Neural cell (in vitro differentiated cells): ENCODE measurements around the gene GRK3. TPM values are rescaled to one million over a fixed set of nuclear protein-coding genes. Genes with fewer than 3 reads are reported as not detected.

Source experiments
- H2AFZ ChIP-seq: fragments of 200-600, 300-800 bp; sonication (generic), shearing (Covaris generic); 2 replicates; pipeline ENCODE4 v1.6.0; 2014; ENCODE audit warnings: low read depth, mild to moderate bottlenecking, antibody characterized with exemption, low read length, moderate library complexity
- H3F3A ChIP-seq: fragments of 200-600 bp; shearing (Covaris generic); 2 replicates; pipeline ENCODE4 v1.6.1; 2016; ENCODE audit warnings: mild to moderate bottlenecking, moderate library complexity, mixed read lengths, antibody characterized with exemption, low read length; ENCODE audit not compliant: insufficient read depth, poor library complexity, severe bottlenecking
- H3K27ac ChIP-seq: fragments of 200-600, 300-800 bp; sonication (generic), shearing (Covaris generic); 2 replicates; pipeline ENCODE4 v1.5.1; 2014; ENCODE audit warnings: mild to moderate bottlenecking, low read length, moderate library complexity
- H3K27me3 ChIP-seq: fragments of 300-800, 200-600 bp; sonication (generic), shearing (Covaris generic); 2 replicates; pipeline ENCODE4 v1.6.0; 2014; ENCODE audit warnings: mild to moderate bottlenecking, low read depth, low read length, moderate library complexity; ENCODE audit not compliant: insufficient read depth
- H3K36me3 ChIP-seq: fragments of 300-800, 200-600 bp; sonication (generic), shearing (Covaris generic); 2 replicates; pipeline ENCODE4 v1.5.1; 2014; ENCODE audit warnings: mild to moderate bottlenecking, antibody characterized with exemption, low read length, moderate library complexity; ENCODE audit not compliant: insufficient read depth
- H3K4me2 ChIP-seq: fragments of 300-800, 200-600 bp; sonication (generic), shearing (Covaris generic); 2 replicates; pipeline ENCODE4 v1.6.0; 2014; ENCODE audit warnings: mild to moderate bottlenecking, low read length
- H3K4me3 ChIP-seq: fragments of 300-800, 200-600 bp; sonication (generic), shearing (Covaris generic); 2 replicates; pipeline ENCODE4 v1.5.1; 2014; ENCODE audit warnings: mild to moderate bottlenecking, low read length, moderate library complexity
- H3K79me2 ChIP-seq: fragments of 200-600 bp; shearing (Covaris generic); replicated peaks from 2 replicates; pipeline ENCODE4 v1.6.0; 2014; ENCODE audit warnings: mild to moderate bottlenecking, low read length, moderate library complexity; ENCODE audit not compliant: insufficient read depth
- H3K9ac ChIP-seq: fragments of 300-800, 200-600 bp; sonication (generic), shearing (Covaris generic); 2 replicates; pipeline ENCODE4 v1.6.1; 2016; ENCODE audit warnings: mild to moderate bottlenecking, low read length, mixed read lengths
- H3K9me2 ChIP-seq: fragments of 200-600 bp; shearing (Covaris generic); 2 replicates; pipeline ENCODE4 v1.6.1; 2016; ENCODE audit warnings: mild to moderate bottlenecking, low read length, mixed read lengths; ENCODE audit not compliant: insufficient read depth
- H3K9me3 ChIP-seq: fragments of 200-600, 300-800 bp; sonication (generic), shearing (Covaris generic); 2 replicates; pipeline ENCODE4 v1.6.1; 2016; ENCODE audit warnings: mild to moderate bottlenecking, mixed run types, low read length, moderate library complexity, mixed read lengths
- H4K20me1 ChIP-seq: fragments of 200-600 bp; shearing (Covaris generic); 2 replicates; pipeline ENCODE4 v1.6.1; 2016; ENCODE audit warnings: mild to moderate bottlenecking, mixed run types; ENCODE audit not compliant: insufficient read depth
- EP300 ChIP-seq: fragments of 450-650 bp; conservative IDR thresholded peaks from 2 replicates; pipeline ENCODE4 v1.6.1; 2014; ENCODE audit warnings: antibody characterized with exemption, mild to moderate bottlenecking, moderate library complexity; ENCODE audit not compliant: poor library complexity, severe bottlenecking
- EZH2 ChIP-seq: fragments of 200-600, 300-800 bp; shearing (Covaris generic), sonication (generic); IDR thresholded peaks from 2 replicates; pipeline ENCODE4 v1.6.1; 2014; ENCODE audit warnings: antibody characterized with exemption, low read length, borderline replicate concordance, mild to moderate bottlenecking; ENCODE audit not compliant: insufficient read depth, poor library complexity, severe bottlenecking
- MXI1 ChIP-seq: fragments of 450-650 bp; conservative IDR thresholded peaks from 2 replicates; pipeline ENCODE4 v1.6.1; 2014; ENCODE audit warnings: antibody characterized with exemption, mild to moderate bottlenecking; ENCODE audit not compliant: poor library complexity, severe bottlenecking
- POLR2AphosphoS5 ChIP-seq: IDR thresholded peaks from 2 replicates; pipeline ENCODE4 v1.6.1; 2012
- RAD21 ChIP-seq: fragments of 450-650 bp; conservative IDR thresholded peaks from 2 replicates; pipeline ENCODE4 v1.6.1; 2014; ENCODE audit warnings: antibody characterized with exemption, mild to moderate bottlenecking, moderate library complexity
- TAF1 ChIP-seq: IDR thresholded peaks from 2 replicates; pipeline ENCODE4 v1.6.1; 2012; ENCODE audit warnings: low read depth
- polyA plus RNA-seq: library from polyadenylated mRNA; depleted of rRNA; stranded (reverse); fragments of >200 nt; gene quantifications from 2 replicates; pipeline ENCODE4 v1.2.3, GENCODE V29; 2014
- TF ChIP-seq, protein P1 (sequence below): IDR thresholded peaks from 2 replicates; pipeline ENCODE4 v1.6.1; 2012; ENCODE audit warnings: borderline replicate concordance
- TF ChIP-seq, protein P2 (sequence below): fragments of 450-650 bp; IDR thresholded peaks from 2 replicates; pipeline ENCODE4 v1.5.1; 2014; ENCODE audit warnings: antibody characterized with exemption, mild to moderate bottlenecking, moderate library complexity; ENCODE audit not compliant: poor library complexity, severe bottlenecking

The GRK3 gene
- polyA plus RNA-seq, 1 donor from 2014 or later, result 9.8 TPM

DNA sequence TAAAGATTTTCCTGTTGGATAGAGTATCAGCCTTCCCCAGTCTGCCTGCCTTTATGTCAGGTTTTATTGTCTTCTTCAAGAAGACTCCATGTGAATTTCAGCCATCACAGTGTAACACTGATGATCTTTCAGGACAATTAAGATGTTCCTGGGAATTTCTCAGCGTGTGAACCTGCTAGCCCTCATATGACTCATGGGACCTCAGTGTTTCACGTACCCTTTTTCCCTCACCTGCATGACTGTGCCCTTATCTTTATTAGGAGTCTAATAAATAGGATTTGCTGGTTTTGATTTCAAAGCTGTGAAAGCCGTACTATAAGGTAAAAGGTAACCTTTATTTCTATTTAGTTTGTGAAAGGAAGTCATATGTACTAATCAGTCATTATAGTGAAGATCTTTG is 95.9 kb downstream of the GRK3 start:
- no peaks in the 10 kb centered on the region for H4K20me1 ChIP-seq
- TF ChIP-seq TAF1, result no peak
- TF ChIP-seq, protein P1, sequence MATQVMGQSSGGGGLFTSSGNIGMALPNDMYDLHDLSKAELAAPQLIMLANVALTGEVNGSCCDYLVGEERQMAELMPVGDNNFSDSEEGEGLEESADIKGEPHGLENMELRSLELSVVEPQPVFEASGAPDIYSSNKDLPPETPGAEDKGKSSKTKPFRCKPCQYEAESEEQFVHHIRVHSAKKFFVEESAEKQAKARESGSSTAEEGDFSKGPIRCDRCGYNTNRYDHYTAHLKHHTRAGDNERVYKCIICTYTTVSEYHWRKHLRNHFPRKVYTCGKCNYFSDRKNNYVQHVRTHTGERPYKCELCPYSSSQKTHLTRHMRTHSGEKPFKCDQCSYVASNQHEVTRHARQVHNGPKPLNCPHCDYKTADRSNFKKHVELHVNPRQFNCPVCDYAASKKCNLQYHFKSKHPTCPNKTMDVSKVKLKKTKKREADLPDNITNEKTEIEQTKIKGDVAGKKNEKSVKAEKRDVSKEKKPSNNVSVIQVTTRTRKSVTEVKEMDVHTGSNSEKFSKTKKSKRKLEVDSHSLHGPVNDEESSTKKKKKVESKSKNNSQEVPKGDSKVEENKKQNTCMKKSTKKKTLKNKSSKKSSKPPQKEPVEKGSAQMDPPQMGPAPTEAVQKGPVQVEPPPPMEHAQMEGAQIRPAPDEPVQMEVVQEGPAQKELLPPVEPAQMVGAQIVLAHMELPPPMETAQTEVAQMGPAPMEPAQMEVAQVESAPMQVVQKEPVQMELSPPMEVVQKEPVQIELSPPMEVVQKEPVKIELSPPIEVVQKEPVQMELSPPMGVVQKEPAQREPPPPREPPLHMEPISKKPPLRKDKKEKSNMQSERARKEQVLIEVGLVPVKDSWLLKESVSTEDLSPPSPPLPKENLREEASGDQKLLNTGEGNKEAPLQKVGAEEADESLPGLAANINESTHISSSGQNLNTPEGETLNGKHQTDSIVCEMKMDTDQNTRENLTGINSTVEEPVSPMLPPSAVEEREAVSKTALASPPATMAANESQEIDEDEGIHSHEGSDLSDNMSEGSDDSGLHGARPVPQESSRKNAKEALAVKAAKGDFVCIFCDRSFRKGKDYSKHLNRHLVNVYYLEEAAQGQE, result no peak
- no peak overlapping the region for H3K4me3 ChIP-seq
- H3K27ac ChIP-seq, result no peak overlapping the region
- H3K9ac ChIP-seq, result no peak overlapping the region
- no peaks in the 10 kb centered on the region for H3K9me2 ChIP-seq
- H2AFZ ChIP-seq, result no peak overlapping the region
- H3K27me3 ChIP-seq, result no peaks in the 10 kb centered on the region
- H3K9me3 ChIP-seq, result no peaks in the 10 kb centered on the region
- H3K36me3 ChIP-seq, result no peaks in the 10 kb centered on the region
- no peaks in the 10 kb centered on the region for H3K79me2 ChIP-seq
- no peaks in the 10 kb centered on the region for H3F3A ChIP-seq
- H3K4me2 ChIP-seq, result no peak overlapping the region

DNA sequence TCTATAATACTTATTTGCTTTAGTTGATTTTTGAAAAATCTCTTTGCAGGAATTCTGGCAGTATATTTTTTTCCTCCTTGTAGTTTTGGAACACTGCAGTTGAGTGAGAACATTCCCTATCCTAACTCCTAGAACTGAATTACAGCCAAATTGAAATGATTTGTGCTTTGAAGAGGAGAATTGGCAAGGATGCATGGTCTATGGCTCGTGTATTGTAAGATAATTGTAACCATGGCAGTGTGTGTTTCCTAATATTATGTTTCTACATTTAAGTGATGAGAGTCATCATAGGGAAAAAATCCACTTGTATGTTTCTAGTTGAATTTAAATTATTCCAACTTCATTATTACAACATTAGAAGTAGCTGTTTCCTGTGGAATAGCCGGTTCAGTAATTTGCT is 96.6 kb downstream of the GRK3 start:
- Histone ChIP-seq H3K4me3 (no peak overlapping the region), H2AFZ (no peak overlapping the region), H3K27ac (no peak overlapping the region), H3K79me2 (no peaks in the 10 kb centered on the region), H3K9me2 (no peaks in the 10 kb centered on the region), H4K20me1 (no peaks in the 10 kb centered on the region), H3K36me3 (no peaks in the 10 kb centered on the region), H3K27me3 (no peaks in the 10 kb centered on the region), H3K9ac (no peak overlapping the region), H3K4me2 (no peak overlapping the region), H3F3A (no peaks in the 10 kb centered on the region), H3K9me3 (no peaks in the 10 kb centered on the region)
- TF ChIP-seq RAD21 (no peak), MXI1 (no peak), POLR2AphosphoS5 (no peak), EP300 (no peak), EZH2 (no peak)
- TF ChIP-seq, protein P1, result no peak
- TF ChIP-seq, protein P2, sequence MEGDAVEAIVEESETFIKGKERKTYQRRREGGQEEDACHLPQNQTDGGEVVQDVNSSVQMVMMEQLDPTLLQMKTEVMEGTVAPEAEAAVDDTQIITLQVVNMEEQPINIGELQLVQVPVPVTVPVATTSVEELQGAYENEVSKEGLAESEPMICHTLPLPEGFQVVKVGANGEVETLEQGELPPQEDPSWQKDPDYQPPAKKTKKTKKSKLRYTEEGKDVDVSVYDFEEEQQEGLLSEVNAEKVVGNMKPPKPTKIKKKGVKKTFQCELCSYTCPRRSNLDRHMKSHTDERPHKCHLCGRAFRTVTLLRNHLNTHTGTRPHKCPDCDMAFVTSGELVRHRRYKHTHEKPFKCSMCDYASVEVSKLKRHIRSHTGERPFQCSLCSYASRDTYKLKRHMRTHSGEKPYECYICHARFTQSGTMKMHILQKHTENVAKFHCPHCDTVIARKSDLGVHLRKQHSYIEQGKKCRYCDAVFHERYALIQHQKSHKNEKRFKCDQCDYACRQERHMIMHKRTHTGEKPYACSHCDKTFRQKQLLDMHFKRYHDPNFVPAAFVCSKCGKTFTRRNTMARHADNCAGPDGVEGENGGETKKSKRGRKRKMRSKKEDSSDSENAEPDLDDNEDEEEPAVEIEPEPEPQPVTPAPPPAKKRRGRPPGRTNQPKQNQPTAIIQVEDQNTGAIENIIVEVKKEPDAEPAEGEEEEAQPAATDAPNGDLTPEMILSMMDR, result no peak
